HUDEP-2 (cell line): ENCODE data around the gene TEX53.

Experiments
- DNase-seq, 76 experiments: peaks; one replicate each; lab custom pipeline; 2025; ENCODE audit not compliant: unreplicated experiment in 76 of 76; lab: John Stamatoyannopoulos, UW

Gene TEX53

DNA sequence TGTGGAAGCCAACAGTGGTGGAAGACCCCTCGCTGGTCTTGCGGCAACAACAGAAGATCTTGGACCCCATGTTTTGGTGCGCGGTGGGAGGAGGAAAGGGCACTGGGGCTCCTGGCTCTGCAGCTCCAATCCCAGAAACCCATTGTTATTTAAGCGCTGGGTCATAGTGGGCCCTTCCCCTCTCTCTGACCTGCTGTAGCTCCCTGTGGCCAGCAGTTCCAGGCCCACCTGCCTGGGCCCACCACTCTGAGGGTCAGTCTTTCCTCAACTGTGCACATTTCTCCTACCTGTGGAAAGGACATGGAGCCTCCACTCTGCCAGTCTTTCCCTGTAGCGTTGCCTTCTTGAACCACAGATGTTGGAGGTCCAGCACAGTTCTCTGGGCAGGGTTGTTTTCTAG is at the start of gene TEX53:
TSS of gene TEX53 (minus strand) at position 101 of the 400 bp plus-strand sequence. CDS start at position 70, 31 bp downstream.
- DNase-seq: no peak

DNA sequence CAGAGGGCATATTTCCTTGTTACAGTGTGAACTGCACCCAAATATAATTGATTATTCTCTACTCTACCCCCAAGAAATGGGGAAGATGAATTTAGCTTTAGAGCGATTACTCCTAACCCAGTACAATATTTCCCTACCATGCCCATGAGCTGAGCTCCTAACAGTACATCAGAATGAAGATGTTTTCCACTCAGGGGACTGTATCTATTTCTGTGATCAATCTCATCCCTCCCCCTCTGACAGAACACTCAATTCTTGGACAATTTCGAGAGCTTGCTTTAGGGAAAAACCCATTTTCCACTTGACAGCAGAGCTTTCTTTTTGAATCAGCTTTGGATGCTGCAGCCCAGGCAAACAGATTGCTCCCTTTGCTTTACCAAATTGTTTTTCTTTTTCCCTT is 49.1 kb upstream of the TEX53 start:
- DNase-seq: no peak

DNA sequence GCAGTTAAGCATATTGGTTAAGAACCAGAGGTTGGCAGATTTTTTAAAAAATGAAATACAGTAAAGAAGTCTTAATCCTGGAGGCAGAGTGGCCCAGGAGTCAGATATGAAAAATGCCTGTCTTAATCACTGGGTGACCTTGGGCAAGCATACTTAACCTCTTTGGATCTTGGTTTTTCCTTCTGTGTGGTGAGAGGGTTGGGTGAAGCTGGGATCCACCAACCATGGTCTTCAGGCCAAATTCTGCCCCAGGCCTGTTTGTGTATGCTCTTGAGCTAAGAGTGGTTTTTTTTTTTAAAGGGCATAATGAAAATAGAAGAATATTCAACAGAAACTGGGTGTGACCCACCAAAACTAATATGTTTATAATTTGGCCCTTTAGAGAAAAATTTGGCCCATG is 44.4 kb upstream of the TEX53 start:
- DNase-seq: no peak

DNA sequence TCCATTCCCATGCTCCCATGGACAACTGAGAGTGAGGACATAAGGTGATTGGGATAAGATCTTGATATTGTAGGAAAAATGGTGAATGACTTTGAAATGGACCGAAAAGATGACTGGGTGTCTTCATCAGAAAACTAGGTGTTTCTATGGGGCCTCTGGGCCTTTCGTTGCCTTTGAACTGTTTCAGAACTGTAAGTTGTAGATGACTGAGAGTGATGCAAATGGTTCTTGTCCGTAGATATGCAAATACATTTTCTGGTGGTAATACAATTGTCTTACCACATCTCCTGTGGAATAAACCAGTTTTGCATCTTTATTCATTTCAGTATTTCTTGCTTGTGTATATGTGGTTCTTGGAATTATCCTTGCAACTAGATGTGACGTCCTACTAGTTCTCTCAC is 40.3 kb upstream of the TEX53 start:
- DNase-seq: no peak

GRCh38 chr9:114696814-114697544 is 39.4 kb upstream of the TEX53 start:
- DNase-seq: no peak

GRCh38 chr9:114695948-114696347 is 38.3 kb upstream of the TEX53 start:
- DNase-seq: no peak

DNA sequence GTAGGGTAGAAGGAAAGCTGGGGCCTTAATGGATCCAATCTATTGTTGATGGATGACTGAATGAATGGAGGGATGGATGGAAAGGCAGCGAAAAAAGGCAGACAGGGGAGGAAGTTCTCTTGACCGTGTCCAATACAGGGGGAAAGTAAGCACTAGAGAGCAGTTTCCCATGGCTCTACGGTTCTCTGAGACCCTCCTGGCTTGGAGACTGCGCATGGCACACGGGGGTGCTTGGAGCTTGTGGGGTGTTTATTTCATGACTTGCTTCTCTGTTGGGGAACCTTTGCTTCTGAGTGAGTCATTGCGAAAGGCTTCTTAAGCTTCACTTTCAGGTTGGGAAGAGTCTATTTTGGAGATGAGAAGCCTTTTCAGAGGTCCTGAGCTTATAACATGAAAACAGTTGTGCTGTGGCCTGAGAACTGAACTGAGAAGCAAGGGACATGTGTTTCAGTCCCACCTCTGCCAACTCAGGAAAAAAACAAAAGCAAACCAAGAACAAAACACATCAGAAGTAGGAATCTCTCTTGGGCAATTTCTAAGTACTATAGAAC is 37.2 kb upstream of the TEX53 start:
- no peak for DNase-seq

GRCh38 chr9:114694146-114694545 is 36.5 kb upstream of the TEX53 start:
- DNase-seq: no peak

GRCh38 chr9:114693248-114693855 is 35.7 kb upstream of the TEX53 start:
- DNase-seq: no peak

DNA sequence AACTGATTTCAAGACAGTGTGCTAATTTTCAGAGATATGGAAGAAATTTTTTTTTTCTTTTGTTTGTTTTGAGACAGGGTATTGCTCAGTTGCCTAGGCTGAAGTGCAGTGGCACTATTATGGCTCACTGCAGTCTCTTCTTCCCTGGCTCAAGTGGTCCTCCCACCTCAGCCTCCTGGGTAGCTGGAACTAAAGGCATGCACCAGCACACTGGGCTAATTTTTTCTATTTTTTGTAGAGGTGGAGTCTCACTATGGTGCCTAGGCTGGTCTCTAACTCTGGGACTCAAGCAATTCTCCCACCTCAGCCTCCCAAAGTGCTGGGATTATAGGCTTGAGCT is 34.3 kb upstream of the TEX53 start:
- DNase-seq: no peak

DNA sequence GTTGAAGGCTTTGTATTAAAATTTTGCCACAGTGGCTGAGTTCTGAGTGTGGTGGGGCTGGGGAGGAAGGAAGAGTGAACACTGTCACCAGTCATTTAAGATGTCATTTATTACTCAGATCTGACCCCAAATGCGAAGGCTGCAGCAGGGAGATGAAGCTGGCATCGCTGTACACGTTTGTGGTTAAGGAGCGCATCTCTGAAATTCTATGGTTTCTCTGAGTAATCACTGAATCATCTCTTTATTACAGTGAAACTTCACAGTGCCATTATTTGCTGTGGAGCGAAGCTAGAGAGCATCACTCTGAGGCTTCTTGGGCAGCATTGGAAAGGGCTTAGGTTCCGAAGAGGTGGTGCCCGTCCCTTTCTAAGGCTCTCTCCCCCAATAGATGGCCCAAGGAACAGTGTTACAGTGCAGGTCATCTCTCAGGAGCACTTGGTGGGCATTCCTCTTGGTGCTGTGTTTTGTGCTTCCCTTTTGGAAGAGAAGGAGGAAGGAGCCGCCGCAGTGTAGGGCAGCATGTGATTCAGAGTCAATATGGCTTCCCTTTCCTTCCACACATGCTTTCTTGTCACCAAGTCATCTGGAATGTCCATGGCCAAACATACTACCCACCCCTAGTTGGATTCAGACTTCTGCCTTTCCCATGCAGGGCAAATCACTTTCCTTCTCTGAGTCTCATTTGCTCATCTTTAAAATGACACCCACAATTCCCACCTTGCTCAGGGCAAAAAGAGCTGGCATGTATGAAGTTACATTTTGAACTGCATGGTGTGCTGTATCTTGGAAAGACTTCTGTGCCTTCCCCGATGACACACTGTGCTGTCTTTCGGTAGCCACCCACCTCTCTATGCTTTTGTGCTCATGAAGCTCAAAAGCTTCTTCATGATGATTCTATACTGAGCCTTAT is 33.7 kb upstream of the TEX53 start:
- peak in 2 of 76 experiments; percentile 0 to 22 for DNase-seq

DNA sequence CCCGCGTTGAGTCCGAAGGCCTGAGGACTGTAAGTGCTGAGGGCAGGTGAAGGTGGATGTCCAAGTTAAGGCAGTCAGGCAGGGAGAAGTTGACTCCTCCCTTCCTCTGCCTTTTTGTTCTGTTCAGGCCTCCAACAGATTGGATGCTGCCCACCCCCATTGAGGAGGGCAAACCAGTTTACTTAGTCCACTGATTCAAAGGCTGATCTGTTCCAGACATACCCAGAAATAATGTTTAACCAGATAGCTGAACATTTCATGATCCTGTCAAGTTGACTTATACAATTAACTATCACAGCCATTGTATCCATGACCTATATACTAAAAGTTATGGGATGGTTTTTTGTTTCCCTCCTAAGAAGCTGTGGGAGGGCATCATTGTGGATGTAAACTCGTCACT is 32.7 kb upstream of the TEX53 start:
- DNase-seq: no peak

GRCh38 chr9:114689813-114690212 is 32.2 kb upstream of the TEX53 start:
- DNase-seq: no peak

GRCh38 chr9:114688909-114689610 is 31.5 kb upstream of the TEX53 start:
- DNase-seq: no peak

DNA sequence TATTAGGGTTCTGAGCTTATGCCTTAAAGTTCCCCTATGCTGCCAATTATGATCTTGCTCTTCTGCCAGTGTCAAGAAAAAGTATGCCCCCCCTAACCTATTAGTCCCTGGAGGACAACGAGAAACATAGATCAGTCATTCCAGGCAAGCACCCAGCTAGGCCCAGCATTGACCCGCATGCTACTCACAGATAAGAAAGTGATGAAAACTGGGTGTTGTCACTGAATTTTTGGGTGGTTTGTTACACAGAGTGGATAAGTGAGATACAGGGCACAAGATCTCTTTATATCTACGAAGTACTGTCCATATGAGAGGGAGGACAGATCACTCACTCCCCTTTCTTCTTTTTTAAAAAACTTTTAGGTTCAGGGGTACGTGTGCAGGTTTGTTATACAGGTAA is 30.8 kb upstream of the TEX53 start:
- peak in 69 of 76 experiments; percentile 1 to 86 (median 46) for DNase-seq

GRCh38 chr9:114687034-114687433 is 29.4 kb upstream of the TEX53 start:
- no peak for DNase-seq

DNA sequence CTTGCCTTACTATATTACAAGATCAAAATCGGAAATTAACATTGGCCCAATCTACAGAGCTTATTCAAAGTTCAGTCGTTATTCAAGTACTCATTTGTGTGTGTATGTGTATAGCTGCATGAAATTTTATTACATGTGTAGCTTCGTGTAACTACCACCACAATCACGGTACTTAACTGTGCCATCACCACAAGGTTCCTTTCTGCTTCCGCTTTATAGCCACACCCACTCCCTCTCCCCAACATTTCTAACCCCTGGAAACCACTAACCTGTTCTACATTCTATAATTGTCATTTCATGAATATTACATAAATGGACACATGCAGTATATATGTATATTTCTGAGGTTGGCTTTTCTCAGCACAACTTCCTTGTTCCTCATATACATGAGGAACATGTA is 28.3 kb upstream of the TEX53 start:
- DNase-seq: no peak

GRCh38 chr9:114684036-114684435 is 26.4 kb upstream of the TEX53 start:
- no peak for DNase-seq

DNA sequence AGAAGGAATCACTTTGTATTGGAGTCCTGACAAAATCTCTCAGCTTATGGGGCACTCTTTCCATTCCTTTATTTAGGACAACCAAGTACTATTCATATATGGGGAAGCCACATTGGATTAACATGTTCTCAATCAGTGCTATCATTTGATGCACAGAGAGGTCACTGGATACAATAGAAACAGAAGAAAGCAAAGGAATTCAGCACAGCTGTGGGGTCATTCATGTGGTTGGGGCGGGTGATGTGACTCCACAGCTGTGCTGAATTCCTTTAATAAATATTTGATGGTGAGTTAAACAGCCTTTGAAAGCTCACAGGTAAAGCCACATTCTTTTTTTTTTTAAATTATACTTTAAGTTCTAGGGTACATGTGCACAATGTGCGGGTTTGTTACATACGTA is 25.2 kb upstream of the TEX53 start:
- DNase-seq: no peak

- DNase-seq: peak in 67 of 76 experiments; percentile 2 to 74 (median 43)
These were observed 24.2 kb upstream of the TEX53 start, which contains the start of gene TEX48 for GRCh38 chr9:114681594-114682332. Gene TEX48 (minus strand): TSS chr9:114682192. CDS start chr9:114671723, 10,469 bp downstream.
